ENCODE data around the gene MAP3K3.

GRCh38 chr17:63694950-63695773 is 72.9 kb downstream of the MAP3K3 start:
- no peak for TF ChIP-seq CTCF (IDR thresholded peaks at IDR 0.05; ENCODE audit: borderline replicate concordance, extremely low read depth, low read length, poor library complexity, severe bottlenecking)
- no peak for TF ChIP-seq EZH2 (IDR thresholded peaks at IDR 0.05; ENCODE audit: borderline replicate concordance, low read depth, low read length, severe bottlenecking)

Measured in DND-41 (cell line).